ENCODE measurements around the gene AK8.

DNA sequence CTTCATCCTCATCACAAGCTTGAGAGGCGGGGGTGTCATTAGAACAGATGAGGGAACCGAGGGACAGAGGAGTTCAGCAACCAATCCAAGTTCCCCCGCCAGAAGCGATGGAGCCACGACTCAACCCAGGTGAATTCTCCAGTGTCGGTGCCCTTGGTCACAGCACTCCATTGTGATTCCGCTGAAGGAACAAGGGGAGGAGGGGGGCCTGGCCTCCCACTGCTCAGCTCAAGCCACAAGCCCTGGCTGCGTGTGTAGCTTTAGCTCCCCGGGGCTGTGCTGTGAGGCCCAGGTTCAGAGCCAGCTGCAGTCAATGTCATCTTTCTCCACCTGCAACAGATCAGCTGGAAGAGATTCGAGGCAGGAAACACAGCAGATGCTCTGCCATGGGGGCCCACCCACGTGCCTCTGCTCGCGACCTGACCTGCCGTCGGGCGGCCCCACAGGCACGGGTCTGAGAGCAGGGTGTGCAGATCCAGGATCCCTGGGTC is 135.2 kb downstream of the AK8 start:
- TF ChIP-seq CTCF (IDR thresholded peaks at IDR 0.05; ENCODE audit: insufficient read depth, low read length, poor library complexity, severe bottlenecking) = no peak
- no peak for TF ChIP-seq EZH2phosphoT487 (conservative IDR thresholded peaks at IDR 0.05; ENCODE audit: low read length)
